Nephron progenitor cell (in vitro differentiated cells): ENCODE data around the gene OR51D1.
A peak's percentile ranks its signal among the peaks of the same experiment; 100 is the strongest.

Source experiments
- DNase-seq: peaks from one replicate; pipeline ENCODE4 v3.0.0; 2021
- H3K27ac Mint-ChIP-seq: 2 replicates; pipeline ENCODE4 v1.8.0; 2021; ENCODE audit warnings: mild to moderate bottlenecking, moderate library complexity, mixed read lengths
- H3K27me3 Mint-ChIP-seq: 2 replicates; pipeline ENCODE4 v1.8.0; 2021; ENCODE audit warnings: mild to moderate bottlenecking, low read depth, mixed read lengths; ENCODE audit not compliant: poor library complexity
- H3K36me3 Mint-ChIP-seq: 2 replicates; pipeline ENCODE4 v1.8.0; 2021; ENCODE audit warnings: low read depth, mixed read lengths
- H3K4me1 Mint-ChIP-seq: 2 replicates; pipeline ENCODE4 v1.8.0; 2021; ENCODE audit warnings: mixed read lengths
- H3K4me3 Mint-ChIP-seq: 2 replicates; pipeline ENCODE4 v1.8.0; 2021; ENCODE audit warnings: mild to moderate bottlenecking, moderate library complexity, mixed read lengths
- H3K9me3 Mint-ChIP-seq: 2 replicates; pipeline ENCODE4 v1.8.0; 2021; ENCODE audit warnings: mild to moderate bottlenecking, moderate library complexity, mixed read lengths
- CTCF ChIP-seq: fragments of 200-600 bp; sonication (generic); IDR thresholded peaks from 2 replicates; pipeline ENCODE4 v1.5.0; 2021; ENCODE audit warnings: antibody characterized with exemption

The OR51D1 gene

GRCh38 chr11:4607096-4607495 is 30.2 kb upstream of the OR51D1 start:
- Mint-ChIP-seq H3K27me3 (peaks cover 3% of the 10 kb centered on the region), H3K27ac (peak overlapping the region; percentile 14), H3K9me3 (peaks cover 4% of the 10 kb centered on the region), H3K36me3 (peaks cover 23% of the 10 kb centered on the region), H3K4me3 (peak overlapping the region; percentile 91), H3K4me1 (peaks cover 20% of the 10 kb centered on the region)
- no peak for TF ChIP-seq CTCF
- DNase-seq: no peak

DNA sequence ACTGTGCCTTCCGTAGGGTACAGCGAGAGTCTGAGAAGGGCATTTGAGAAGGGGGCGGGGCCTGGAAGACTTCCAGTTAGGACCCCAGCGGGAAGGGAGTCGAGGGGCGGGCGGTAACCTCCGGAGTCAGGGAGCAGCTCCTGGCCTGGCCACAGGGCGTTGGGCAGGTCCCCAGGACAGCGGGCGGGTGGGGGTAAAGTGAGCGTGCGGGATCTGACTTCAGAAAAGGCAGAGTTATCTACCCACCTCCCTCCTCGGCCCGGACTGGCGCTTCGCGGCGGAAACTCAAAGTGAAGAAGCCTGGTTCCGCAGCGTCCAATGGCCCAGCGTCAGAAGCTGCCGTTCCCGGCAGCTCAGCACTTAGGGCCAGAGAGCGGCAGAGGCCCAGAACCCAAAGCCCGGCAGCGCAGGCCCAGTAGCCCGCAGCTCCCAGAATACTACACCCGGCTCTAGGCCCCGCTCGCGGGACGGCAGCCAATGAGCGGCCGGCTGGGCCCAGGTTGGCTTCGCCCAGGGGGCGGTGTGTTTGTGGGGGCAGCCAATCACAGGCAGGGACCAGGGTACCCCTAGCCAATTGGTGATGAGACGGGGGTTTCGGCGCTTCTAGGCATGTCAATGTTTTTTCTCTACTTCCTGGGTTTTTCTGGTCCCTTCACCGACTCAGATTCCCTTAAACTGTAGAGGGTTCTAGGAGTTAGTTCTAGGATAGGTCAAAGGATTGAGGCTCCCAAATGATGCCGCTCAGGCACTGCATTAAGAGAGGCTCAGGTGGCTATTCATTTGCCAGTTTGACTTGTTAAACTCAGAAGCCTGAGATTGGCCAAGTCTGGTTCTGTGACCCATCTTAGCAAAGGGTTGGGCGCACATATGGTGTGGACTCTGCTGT is 29.3 kb upstream of the OR51D1 start, which contains the start of gene TRIM68:
Gene TRIM68 (minus strand): TSS at position 451 of the 886 bp plus-strand sequence. CDS start 2,727 bp downstream, outside the sequence.
- Mint-ChIP-seq H3K27ac (peak within 1 kb of the TSS; percentile 93), H3K27me3 (peaks cover 8% of the 10 kb centered on the region), H3K9me3 (peaks cover 4% of the 10 kb centered on the region), H3K36me3 (peaks cover 20% of the 10 kb centered on the region), H3K4me1 (peaks cover 20% of the 10 kb centered on the region), H3K4me3 (peak within 1 kb of the TSS; percentile 91)
- peak; percentile 90 for DNase-seq
- no peak for TF ChIP-seq CTCF

GRCh38 chr11:4610258-4610935 is 26.9 kb upstream of the OR51D1 start:
- no peak for TF ChIP-seq CTCF
- H3K27ac Mint-ChIP-seq: no peak overlapping the region
- H3K9me3 Mint-ChIP-seq: peaks cover 4% of the 10 kb centered on the region
- DNase-seq: no peak
- no peaks in the 10 kb centered on the region for H3K36me3 Mint-ChIP-seq
- peaks cover 26% of the 10 kb centered on the region for H3K27me3 Mint-ChIP-seq
- H3K4me1 Mint-ChIP-seq: peaks cover 20% of the 10 kb centered on the region
- no peak overlapping the region for H3K4me3 Mint-ChIP-seq

- H3K27me3 Mint-ChIP-seq: peaks cover 29% of the 10 kb centered on the region
Measured at GRCh38 chr11:4611986-4612385, 25.3 kb upstream of the OR51D1 start.

GRCh38 chr11:4615856-4616444 is 21.3 kb upstream of the OR51D1 start:
- no peaks in the 10 kb centered on the region for H3K36me3 Mint-ChIP-seq
- no peak for DNase-seq
- no peaks in the 10 kb centered on the region for H3K9me3 Mint-ChIP-seq
- H3K27ac Mint-ChIP-seq: no peak overlapping the region
- TF ChIP-seq CTCF: no peak
- H3K27me3 Mint-ChIP-seq: peaks cover 34% of the 10 kb centered on the region
- no peak overlapping the region for H3K4me3 Mint-ChIP-seq
- no peaks in the 10 kb centered on the region for H3K4me1 Mint-ChIP-seq

More at GRCh38 chr11:4611986-4612385, 25.3 kb upstream of the OR51D1 start:
- peaks cover 4% of the 10 kb centered on the region for H3K9me3 Mint-ChIP-seq
- no peaks in the 10 kb centered on the region for H3K36me3 Mint-ChIP-seq
- TF ChIP-seq CTCF: no peak
- DNase-seq: no peak
- peaks cover 8% of the 10 kb centered on the region for H3K4me1 Mint-ChIP-seq
- no peak overlapping the region for H3K27ac Mint-ChIP-seq
- H3K4me3 Mint-ChIP-seq: no peak overlapping the region
